NB4 (cell line): ENCODE data around the gene SPTLC3.

Experiments
- POLR2A ChIP-seq: IDR thresholded peaks from 2 replicates; pipeline ENCODE4 v1.6.1; 2011; ENCODE audit warnings: mild to moderate bottlenecking; ENCODE audit not compliant: insufficient read length; ENCODE audit errors: extremely low read depth
- TF ChIP-seq, protein P1 (sequence below): IDR thresholded peaks from 2 replicates; pipeline ENCODE4 v1.6.1; 2011; ENCODE audit warnings: low read depth, low read length
- TF ChIP-seq, protein P2 (sequence below): IDR thresholded peaks from one replicate; pipeline ENCODE4 v1.5.1; 2012; ENCODE audit warnings: low read depth, low read length

DNA sequence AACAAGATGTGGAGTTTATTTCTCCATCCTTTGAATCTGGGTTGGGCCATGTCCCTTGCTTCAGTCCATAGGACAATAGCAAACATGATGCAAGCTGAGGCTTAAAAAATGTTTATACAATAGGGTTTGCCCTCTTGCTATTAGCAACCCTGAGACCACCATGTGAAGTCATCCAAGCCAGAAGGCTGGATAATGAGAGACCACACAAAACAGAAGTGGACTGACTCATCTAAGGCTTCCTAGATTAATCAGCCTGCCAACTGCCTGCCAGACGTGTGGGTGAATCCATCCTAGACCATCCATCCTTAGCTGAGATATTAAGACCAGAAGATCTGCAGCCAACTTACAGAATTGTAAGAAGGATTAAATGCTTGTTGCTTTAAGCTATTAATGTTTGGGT lies 174.2 kb downstream of the SPTLC3 start:
- TF ChIP-seq, protein P1, sequence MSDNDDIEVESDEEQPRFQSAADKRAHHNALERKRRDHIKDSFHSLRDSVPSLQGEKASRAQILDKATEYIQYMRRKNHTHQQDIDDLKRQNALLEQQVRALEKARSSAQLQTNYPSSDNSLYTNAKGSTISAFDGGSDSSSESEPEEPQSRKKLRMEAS = no peak
- TF ChIP-seq, protein P2, sequence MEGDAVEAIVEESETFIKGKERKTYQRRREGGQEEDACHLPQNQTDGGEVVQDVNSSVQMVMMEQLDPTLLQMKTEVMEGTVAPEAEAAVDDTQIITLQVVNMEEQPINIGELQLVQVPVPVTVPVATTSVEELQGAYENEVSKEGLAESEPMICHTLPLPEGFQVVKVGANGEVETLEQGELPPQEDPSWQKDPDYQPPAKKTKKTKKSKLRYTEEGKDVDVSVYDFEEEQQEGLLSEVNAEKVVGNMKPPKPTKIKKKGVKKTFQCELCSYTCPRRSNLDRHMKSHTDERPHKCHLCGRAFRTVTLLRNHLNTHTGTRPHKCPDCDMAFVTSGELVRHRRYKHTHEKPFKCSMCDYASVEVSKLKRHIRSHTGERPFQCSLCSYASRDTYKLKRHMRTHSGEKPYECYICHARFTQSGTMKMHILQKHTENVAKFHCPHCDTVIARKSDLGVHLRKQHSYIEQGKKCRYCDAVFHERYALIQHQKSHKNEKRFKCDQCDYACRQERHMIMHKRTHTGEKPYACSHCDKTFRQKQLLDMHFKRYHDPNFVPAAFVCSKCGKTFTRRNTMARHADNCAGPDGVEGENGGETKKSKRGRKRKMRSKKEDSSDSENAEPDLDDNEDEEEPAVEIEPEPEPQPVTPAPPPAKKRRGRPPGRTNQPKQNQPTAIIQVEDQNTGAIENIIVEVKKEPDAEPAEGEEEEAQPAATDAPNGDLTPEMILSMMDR = no peak
- no peak for TF ChIP-seq POLR2A
